HFFc6 (cell line): Measurements from ENCODE around the gene TANGO2. TPM values are rescaled to one million over a fixed set of nuclear protein-coding genes. Genes with fewer than 3 reads are reported as not detected.
"Not testable (repeated sequence)": the region's sequence is repeated elsewhere in the genome, so short reads cannot be mapped to it uniquely, and the experiment has no call there.

Experiments used
- DNase-seq: peaks from one replicate; pipeline ENCODE4 v3.0.0-alpha.2; 2018
- H3K27ac Mint-ChIP-seq: 2 replicates; pipeline ENCODE4 v1.8.0; 2020; ENCODE audit warnings: mild to moderate bottlenecking, mixed read lengths
- H3K27me3 Mint-ChIP-seq: 2 replicates; pipeline ENCODE4 v1.8.0; 2021; ENCODE audit warnings: mild to moderate bottlenecking, moderate library complexity, mixed read lengths; ENCODE audit not compliant: insufficient read depth
- H3K36me3 Mint-ChIP-seq: 2 replicates; pipeline ENCODE4 v1.8.0; 2021; ENCODE audit warnings: low read depth, mixed read lengths
- H3K4me1 Mint-ChIP-seq: 2 replicates; pipeline ENCODE4 v1.8.0; 2020; ENCODE audit warnings: low read depth, mixed read lengths
- H3K4me3 Mint-ChIP-seq: 2 replicates; pipeline ENCODE4 v1.8.0; 2020; ENCODE audit warnings: mild to moderate bottlenecking, moderate library complexity, mixed read lengths
- H3K9me3 Mint-ChIP-seq: 2 replicates; pipeline ENCODE4 v1.8.0; 2020; ENCODE audit warnings: mild to moderate bottlenecking, mixed read lengths
- CTCF ChIP-seq: fragments of 200-600 bp; sonication (generic); IDR thresholded peaks from 2 replicates; pipeline ENCODE4 v1.5.0; 2021; ENCODE audit warnings: antibody characterized with exemption, mild to moderate bottlenecking
- total RNA-seq, 6 experiments: library from RNA; stranded (reverse); fragmentation: NEBNext Ultra II Directional; extraction: Animal tissue kit (Norgen Biotek cat#: 25700); gene quantifications; 2 replicates in 1 of 6; 3 replicates in 5 of 6; pipeline ENCODE4 v1.2.3, GENCODE V29; 2021

TANGO2 gene
- total RNA-seq, 6 experiments from 2014 or later: 28.5 to 38.0 (median 34.9) TPM

- no peak for DNase-seq
- no peak overlapping the region for H3K4me3 Mint-ChIP-seq
- no peaks in the 10 kb centered on the region for H3K9me3 Mint-ChIP-seq
- H3K36me3 Mint-ChIP-seq: peaks cover 9% of the 10 kb centered on the region
- no peak overlapping the region for H3K27ac Mint-ChIP-seq
- peaks cover 15% of the 10 kb centered on the region for H3K4me1 Mint-ChIP-seq
- no peak for TF ChIP-seq CTCF
- H3K27me3 Mint-ChIP-seq: peaks cover 7% of the 10 kb centered on the region
These were observed 43.8 kb downstream of the TANGO2 start for GRCh38 chr22:20064545-20065262.

- no peak for TF ChIP-seq CTCF
- Mint-ChIP-seq H3K9me3 (no peaks in the 10 kb centered on the region), H3K27ac (no peak overlapping the region), H3K27me3 (peaks cover 9% of the 10 kb centered on the region), H3K4me1 (peaks cover 15% of the 10 kb centered on the region), H3K36me3 (peaks cover 9% of the 10 kb centered on the region), H3K4me3 (no peak overlapping the region)
- no peak for DNase-seq
These were observed 45.1 kb downstream of the TANGO2 start for GRCh38 chr22:20065896-20066616.

DNA sequence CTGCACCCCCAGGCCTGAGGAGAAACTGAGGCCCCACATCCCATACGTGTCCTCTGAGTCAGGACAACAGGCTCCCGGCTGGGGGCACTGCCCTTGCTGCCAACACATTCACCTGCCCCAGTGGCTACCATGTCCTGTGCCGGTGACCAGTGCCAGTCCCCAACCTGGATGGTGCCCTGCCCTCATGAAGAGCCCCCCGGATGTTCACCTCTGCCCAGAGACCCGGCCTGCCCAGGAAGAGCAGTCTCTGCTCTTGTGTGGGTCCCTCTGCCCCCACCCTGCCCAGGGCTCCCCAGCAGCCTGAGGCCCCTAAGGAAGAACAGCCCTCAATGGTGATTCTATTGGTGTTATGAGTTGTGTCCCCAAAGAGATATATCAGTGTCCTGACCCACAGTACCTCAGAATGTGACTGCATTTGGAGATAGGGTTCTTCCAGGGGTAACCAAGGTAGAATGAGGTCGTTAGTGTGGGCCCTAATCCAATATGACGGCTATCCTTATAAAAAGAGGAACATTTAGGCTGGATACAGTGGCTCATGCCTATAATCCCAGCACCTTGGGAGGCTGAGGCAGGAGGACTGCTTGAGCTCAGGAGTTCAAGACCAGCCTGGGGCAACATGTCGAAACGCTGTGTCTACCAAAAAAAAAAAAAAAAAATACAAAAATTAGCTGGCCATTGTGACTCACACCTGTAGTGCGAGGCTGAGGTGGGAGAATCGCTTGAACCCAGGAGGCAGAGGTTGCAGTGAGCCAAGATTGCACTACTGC lies 45.9 kb downstream of the TANGO2 start:
- no peak for DNase-seq
- no peaks in the 10 kb centered on the region for H3K9me3 Mint-ChIP-seq
- peaks cover 9% of the 10 kb centered on the region for H3K36me3 Mint-ChIP-seq
- no peak overlapping the region for H3K4me3 Mint-ChIP-seq
- no peak for TF ChIP-seq CTCF
- no peak overlapping the region for H3K27ac Mint-ChIP-seq
- peaks cover 12% of the 10 kb centered on the region for H3K4me1 Mint-ChIP-seq
- H3K27me3 Mint-ChIP-seq: peaks cover 9% of the 10 kb centered on the region

DNA sequence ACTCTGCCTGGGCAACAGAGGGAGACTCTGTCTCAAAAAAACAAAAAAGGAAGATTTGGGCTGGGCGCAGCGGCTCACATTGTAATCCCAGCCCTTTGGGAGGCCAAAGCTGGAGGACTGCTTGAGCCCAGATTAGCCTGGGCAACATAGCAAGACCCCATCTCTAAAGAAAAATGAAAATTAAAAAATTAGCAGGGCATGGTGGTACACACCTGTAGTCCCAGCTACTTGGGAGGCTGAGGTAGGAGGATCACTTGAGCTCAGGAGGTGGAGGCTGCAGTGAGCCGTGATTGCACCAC lies 46.4 kb downstream of the TANGO2 start:
- not testable (repeated sequence) for H3K4me1 Mint-ChIP-seq, DNase-seq, H3K4me3 Mint-ChIP-seq

GRCh38 chr22:20068640-20069039 lies 47.7 kb downstream of the TANGO2 start:
- no peak for DNase-seq
- Mint-ChIP-seq H3K4me1 (no peaks in the 10 kb centered on the region), H3K9me3 (no peaks in the 10 kb centered on the region), H3K27ac (no peak overlapping the region), H3K36me3 (no peaks in the 10 kb centered on the region), H3K4me3 (no peak overlapping the region), H3K27me3 (peaks cover 7% of the 10 kb centered on the region; the same call in 1 of the 2 replicates)
- TF ChIP-seq CTCF: no peak

More for the DNA sequence above, 46.4 kb downstream of the TANGO2 start:
- not testable (repeated sequence) for H3K36me3 Mint-ChIP-seq, H3K27ac Mint-ChIP-seq, H3K27me3 Mint-ChIP-seq, H3K9me3 Mint-ChIP-seq
